ENCODE measurements around the gene LCN2. TPM values are rescaled to one million over a fixed set of nuclear protein-coding genes. Genes with fewer than 3 reads are reported as not detected.

The LCN2 gene
- total RNA-seq, 2 donors from 2014 or later: 0.38 TPM; not detected in 1

DNA sequence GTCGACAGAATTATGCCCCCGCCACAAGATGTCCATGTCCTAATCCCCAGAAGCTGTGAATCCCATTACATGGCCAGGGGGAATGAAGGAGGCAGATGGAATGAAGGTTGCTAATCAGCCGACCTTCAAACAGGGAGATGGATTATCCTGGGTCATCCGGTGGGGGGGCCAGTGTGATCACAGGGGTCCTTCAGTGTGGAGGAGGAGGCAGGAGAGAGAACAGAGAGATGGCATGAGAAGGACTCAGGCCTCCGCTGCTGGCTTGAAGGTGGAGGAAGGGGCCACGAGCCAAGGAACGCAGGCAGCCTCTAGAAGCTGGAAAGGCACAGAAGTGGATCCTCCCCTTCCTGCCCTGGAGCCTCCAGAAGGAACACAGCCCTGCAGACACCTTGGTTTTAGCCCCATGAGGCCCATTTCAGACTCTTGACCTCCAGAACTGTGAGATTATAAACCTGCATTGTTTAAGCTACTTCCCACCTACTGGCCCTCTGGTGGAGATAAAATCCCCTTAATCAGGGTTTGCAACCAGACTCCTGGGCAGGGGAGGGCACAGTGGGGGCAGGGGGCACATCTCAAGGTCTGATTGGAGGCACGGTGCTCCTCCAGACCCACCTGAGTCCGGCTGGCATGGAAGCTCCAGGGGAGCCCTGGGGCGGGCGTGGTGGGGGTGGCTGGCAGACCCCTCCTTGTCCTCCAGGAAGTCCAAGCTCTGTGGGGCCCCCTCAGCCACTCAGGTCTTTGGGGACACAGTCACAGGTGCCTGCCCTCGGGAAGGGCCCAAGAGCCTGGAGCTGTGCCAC is 35.5 kb upstream of the LCN2 start:
- intact Hi-C loops (cut with DNase I): loop anchor here in 1 of 2 donors (10.0 kb wide), 1 partner anchor 169 kb away; no protein-coding TSS in a partner anchor
- ATAC-seq (no peak), DNase-seq (no peak)

DNA sequence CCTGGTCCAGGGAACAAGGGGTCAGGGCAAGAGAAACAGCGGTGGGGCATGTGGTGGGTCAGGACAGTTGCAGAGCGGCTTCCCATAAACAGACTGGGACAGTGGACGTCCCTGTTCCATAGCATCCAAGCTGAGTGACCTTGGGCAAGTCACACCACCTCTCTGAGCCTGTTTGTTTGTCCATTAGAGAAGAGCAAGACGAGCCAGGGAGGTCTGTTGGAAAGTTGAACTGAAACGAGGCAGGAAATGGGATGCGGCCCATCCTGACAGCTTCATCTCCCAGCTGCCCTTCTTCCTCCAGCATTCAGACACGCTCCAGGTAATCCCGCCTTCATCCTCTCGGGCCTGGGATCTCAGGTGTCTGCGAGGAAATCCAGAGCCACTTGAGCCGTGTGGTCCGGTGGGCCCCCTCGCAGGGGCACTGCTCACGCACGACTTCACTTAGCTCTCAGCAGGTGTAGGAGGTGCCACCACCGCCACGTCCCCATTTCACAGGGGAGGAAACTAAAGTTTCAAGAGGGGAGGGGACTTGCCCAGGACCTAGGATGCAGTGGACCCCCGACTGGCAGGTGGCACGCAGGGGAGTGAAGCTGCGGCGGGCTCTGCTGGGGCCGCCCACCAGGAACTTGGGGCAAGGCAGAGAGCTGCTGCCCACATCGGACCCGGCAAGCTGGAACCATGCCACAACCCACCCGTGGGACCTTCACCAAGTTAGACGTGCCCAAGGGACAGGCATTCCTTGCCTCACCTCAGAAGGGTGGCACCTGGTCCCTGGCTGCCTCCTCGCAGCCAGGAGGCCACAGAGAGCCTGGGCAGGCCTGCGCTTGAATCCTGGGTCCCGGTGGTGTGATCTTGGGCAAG is 34.7 kb upstream of the LCN2 start:
- intact Hi-C loops (cut with DNase I): loop anchor here (5.0 to 10.0 kb wide), 2 partner anchors 32 to 170 kb away; no protein-coding TSS in a partner anchor
- no peak for ATAC-seq
- no peak for DNase-seq

DNA sequence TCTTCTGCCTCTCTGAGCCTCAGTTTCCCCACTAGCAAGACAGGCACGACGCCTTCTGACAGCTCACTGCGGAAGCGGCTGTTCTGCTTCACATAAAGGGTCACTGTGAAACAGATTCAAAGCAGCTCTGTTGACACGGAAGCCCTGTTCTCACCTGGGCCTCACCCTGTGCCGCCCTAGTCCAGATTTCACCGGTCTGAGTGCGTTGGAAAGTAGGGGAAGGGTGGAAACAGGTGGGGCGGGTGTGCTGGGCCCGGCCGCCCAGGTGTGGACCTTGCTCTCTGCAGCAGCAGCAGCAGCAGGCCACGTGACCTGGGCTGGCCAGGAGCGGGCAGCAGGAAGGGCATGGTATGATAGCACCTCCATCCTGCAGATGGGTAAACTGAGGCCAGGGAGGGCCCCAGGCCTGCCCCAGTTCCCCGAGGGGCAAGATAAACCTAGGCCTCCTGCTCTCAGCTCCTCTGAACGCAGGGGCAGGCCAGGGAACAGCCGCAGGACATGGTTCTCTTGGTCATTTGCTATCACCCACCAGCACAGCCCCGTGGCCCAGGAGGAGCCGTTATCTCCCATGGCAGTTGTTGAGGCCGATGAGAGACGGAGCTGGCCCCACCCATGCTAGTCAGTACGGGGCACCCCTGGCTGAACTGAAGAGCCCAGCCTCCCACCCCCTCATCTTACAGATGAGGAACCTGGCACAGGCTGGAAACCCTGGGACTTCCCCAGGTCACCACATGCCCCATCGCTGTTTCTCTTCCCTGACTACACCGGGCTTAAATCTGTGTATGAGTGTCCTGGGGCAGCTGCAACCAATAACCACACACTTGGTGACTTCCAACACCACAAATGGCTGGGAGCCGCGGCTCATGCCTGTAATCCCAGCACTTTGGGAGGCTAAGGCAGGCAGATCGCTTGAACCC is 33.8 kb upstream of the LCN2 start:
- DNase-seq: no peak
- no peak for ATAC-seq
- intact Hi-C loops (cut with DNase I): loop anchor here (2.0 to 10.0 kb wide), 3 partner anchors 33 to 173 kb away; no protein-coding TSS in a partner anchor

DNA sequence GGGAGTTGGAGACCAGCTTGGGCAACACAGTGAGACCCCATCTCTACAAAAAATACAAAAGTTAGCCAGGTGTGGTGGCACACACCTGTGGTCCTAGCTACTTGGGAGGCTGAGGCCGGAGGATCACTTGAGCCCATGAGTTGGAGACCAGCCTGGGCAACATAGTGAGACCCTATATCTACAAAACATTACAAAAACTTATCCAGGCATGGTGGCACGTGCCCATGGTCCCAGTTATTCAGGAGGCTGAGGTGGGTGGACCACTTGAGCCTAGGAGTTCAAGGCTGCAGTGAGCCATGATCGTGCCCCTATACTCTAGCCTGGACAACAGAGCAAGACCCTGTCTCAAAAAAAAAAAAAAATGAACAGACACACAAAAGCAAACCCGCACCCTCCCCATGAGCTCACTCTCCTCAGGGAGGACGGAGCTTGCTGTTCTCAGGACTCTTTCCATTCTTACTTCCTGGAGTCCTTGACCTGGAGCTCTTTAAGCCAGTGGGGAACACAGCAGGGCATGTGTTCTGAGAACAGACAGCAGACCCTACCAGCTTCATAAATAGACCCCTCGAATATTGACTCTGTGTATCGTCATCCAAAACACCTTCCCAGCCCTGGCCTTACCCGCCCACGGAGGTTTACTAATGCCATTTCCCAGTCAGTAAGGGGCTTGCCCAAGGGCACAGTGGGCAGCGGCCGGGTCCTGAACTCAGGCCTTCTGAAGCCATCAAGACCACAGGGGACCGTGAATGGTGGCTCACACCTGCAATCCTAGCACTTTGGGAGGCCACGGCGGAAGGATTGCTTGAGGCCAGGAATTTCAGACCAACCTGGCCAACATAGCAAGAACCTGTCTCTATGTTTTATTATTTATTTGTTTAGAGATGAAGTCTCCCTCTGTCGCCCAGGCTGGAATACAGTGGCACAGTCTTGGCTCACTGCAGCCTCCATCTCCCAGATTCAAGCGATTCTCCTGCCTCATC is 32.9 kb upstream of the LCN2 start:
- DNase-seq: no peak
- no peak for ATAC-seq
- intact Hi-C loops (cut with DNase I): loop anchor here (2.0 to 10.0 kb wide), 3 partner anchors 34 to 174 kb away; no protein-coding TSS in a partner anchor

DNA sequence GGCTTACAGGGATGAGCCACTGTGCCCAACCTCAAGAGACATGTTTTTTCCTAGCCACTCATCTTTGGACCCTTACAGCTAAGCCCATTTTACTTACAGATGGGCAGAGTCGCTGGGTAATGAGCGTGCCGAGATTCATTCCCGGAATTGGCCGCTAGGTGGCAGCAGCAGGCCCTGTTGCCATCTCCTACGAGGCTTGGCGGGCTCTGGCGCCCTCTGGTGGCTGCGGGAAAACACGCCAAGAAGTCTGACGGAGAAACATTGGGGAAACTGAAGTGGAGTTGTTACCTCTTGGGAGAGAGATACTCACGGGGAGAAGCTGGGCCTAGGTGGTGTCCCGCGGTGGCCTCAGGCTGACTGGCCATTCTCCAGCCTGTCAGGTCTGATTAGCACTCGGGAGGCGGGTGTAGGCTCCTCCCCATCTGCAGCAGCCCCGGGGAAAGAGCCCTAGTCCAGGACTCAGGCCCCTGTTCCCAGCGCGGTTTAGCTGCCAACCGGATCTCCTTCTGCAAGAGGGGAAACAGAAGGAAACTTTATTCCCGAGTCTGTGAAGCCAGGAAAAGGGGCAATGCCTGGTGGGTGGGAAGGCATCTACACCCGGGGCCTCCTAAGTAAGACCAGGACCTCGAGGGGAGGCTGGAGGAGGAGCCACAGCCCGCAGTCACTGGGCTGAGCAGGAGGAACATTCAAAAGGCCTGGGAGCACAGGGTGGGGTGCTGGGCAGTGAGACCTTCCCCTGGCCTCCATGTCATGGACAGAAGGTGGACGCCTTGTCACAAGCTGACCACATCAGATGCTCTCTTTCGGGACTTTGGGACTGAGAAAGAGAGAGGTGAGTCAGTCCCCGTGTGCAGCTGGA is 31.4 kb upstream of the LCN2 start:
- peak; percentile 61 to 72 for ATAC-seq
- DNase-seq: peak; percentile 94
- intact Hi-C loops (cut with DNase I): loop anchor here (2.0 to 10.0 kb wide), 3 partner anchors 36 to 175 kb away; no protein-coding TSS in a partner anchor

DNA sequence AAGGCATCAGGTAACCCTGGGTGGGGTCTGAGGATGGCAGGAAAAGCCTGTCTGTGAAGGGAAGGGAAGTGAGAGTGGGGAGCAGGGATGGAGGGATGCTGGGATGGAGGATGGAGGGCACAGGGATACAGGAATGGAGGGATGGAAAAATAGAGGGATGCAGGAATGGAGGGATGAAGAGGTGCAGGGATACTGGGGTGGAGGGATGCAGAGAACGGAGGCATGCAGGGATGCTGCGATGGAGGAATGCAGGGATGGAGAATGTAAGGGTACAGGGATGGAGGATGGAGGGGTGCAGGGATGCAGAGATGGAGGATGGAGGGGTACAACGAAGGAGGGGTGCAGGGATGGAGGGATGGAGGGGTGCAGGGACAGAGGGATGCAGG is 30.8 kb upstream of the LCN2 start:
- intact Hi-C loops (cut with DNase I): loop anchor here (5.0 to 10.0 kb wide), 2 partner anchors 36 to 174 kb away; no protein-coding TSS in a partner anchor
- no peak for DNase-seq
- ATAC-seq: no peak

DNA sequence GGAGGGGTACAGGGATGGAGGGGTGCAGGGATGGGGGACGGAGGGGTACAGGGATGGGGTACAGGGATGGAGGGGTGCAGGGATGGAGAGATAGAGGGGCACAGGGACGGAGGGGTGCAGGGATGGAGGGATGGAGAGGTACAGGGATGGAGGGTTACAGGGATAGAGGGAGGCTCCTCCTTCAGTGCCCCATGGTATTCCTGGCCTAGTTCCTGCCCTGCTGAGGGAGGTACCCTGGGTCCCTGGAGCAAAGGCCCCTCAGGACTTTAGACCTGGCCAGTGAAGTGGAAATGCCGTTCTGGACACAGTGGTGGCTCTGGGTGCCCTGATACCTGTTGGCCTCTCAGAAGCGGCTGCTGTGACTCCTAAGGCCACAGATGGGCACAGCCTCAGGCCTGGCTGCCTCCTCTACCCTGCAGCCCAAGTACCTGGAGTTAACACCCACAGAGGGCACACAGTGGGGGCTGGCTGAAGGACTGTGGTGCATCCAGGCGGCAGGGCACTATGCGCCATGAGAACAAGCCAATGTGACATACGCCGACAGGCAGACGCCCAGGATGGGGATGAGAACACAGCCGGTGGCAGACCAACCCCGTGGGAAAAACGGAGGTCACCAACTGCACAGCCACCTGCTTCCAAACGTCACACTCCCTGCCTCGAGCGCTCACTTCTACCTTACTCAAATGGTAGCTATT is 30.1 kb upstream of the LCN2 start:
- intact Hi-C loops (cut with DNase I): loop anchor here (5.0 to 10.0 kb wide), 2 partner anchors 37 to 174 kb away; no protein-coding TSS in a partner anchor
- DNase-seq (no peak), ATAC-seq (no peak)

DNA sequence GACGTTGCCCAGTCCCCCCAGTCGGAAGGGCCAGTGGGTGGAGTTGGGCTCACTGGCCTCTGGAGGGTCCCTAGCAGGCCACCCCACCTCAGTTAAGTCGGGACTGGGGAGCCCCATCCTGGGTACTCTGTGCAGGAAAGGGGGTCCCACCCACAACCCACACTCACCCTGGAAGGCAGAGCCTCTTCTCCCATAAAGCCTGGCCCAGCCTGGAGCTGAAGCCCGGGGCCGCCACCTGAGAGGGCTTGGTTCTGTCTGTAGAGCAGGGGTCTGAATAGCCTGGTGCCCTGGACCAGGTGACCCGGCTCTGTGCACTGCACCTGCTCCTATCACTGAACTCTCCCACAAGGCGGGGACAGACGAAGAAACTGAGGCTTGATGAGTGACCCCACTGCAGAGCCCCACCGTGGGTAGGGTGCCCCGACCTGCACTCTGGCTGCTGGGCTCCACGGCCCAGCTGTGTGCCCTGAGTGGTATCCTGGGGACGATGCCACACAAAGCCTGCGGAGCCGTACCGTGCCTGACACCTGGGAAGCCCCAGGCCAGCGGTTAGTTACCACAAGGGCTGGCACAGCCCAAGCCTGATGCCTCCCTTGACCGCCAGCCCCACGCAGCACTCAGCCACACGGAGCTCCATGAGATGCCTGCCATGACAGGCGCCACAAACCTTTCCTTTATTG is 29.1 kb upstream of the LCN2 start:
- no peak for ATAC-seq

DNA sequence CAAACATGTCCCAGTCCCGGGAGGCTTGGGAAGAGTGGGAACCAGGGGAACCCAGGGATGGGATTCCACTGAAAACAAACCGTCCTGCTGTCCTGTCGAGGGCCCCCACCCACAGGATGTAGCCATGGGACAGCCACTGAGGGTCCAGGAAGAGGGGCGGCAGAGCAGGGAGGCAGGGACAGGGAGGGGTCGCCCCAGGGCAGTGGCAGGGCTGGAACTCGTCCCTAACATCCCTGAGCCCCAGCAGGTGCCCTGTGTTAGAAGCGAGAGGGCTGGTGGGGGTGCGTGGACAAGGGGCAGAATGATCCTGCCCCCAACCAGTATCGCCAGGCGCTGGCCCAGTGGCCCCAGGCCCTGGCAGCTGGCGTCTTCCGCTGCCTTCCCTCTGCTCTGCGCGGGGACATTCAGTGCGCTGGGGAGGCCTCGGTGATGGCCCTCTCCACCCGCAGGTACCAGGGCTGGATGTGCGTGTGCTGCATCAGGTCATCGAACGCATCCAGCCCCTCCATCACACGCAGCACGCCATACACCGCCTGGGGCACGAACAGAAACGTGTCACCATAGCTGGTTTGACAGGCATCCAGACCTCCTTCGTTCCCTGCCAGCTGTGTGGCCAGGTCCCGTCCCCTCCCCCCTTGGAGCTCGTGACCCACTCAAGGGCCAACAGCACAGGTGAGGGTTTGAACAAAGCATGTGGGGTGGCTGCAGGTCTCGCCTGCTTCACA is 28.4 kb upstream of the LCN2 start:
- intact Hi-C loops (cut with DNase I): no loop called here
- DNase-seq (no peak), ATAC-seq (no peak)

More for the DNA sequence above, 29.1 kb upstream of the LCN2 start:
- intact Hi-C loops (cut with DNase I): no loop called here
- DNase-seq: no peak

DNA sequence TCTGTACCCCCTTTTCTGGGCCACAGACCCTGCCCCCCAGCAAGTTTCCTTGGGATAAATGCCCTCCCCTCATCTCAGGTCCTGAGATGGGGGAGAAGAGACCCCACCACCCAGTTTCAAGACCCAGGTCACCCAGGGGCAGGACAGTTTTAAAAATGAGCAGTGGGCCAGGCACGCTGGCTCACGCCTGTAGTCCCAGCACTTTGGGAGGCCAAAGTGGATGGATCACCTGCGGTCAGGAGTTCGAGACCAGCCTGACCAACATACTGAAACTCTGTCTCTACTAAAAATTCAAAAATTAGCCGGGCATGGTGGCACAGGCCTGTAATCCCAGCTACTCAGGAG is 27.8 kb upstream of the LCN2 start:
- intact Hi-C loops (cut with DNase I): no loop called here
- ATAC-seq (no peak), DNase-seq (no peak)

DNA sequence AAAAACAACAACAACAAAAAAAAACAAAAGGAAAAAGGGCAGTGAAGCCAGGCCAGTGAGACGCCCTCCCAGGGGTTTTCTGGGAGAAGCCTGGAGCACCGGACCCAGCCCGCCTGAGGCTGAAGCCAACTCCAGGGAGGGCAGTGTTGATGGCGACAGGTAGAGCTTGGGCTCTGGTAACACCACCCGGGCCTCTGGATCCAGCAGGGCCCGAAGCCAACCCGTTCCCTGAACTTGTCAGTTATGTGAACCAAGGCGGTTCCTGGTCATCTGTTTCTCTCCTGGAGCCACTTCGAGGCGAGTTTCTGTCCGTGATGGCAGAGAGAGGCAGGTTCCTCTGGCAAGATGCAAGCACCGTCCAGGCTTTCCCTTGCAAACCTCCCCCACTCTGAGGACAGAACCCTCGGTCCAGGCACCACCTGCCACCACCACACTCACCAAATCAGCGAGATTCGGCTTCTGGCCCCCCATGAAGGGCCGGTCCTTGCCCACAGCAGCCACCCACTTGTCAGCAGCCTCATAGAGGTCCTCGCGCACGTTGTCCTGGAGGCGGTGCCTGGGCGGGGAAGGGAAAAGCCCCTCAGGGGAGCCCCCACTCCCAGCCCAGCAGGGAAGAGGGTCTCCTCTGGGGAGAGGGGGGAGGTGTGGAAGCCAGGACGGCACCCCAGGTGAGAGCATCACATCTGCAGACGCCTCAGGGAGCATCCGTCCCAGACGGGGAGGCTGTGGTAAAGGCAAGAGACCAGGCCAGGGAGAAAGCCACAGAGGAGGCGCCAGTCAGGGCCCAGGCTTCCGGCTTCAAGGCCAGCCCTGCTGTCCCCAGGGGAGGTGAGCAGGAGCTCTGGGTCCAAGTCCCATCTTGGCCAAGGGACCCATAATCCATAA is 27.1 kb upstream of the LCN2 start:
- ATAC-seq (no peak), DNase-seq (peak; percentile 20)
- intact Hi-C loops (cut with DNase I): no loop called here

DNA sequence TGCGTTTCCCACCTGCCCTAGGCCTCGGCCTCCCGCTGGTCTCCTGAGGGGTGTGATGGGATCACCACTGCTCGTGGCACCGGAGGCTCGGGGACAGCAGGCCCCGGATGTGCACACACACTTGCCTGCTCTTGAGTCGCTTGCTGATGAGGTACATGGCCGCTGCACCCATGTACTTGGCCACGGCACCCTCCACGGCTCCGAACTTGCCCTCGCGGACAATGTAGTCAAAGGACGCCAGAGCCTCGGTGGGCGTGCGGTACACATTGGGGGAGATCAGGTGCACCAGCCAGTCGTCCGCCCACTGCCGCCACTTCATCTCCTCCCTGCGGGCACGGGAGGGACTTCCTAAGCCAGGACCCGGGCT is 26.5 kb upstream of the LCN2 start:
- intact Hi-C loops (cut with DNase I): no loop called here
- peak; percentile 20 for DNase-seq
- no peak for ATAC-seq

DNA sequence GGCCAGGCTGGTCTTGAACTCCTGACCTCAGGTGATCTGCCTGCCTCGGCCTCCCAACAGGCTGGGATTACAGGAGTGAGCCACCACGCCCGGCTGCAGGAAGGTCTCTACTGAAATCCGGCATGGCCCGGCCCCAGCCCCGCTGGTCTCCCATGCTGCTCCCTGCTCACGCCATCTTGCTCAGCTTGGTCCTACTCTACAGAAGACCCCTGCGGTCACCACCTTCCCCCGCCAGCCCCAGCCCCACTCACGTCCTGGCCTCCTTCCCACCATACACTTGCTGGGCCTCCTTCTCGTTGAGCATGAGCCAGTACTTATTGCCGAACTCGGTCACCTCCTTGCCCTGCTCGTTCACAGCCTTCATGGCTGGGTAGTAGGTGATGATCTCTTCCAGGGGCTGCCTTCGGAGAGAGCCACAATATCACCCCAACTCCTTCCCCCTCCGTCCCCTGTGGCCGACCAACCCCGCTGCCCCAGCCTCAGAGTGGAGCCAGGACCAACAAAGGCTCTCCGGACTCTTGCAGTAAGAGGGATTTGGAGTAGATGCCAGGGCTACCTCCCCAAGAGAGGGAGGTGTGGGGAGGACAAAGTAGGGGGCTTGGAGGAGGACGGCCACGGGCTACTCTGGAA is 25.7 kb upstream of the LCN2 start:
- DNase-seq: peak; percentile 10
- intact Hi-C loops (cut with DNase I): no loop called here
- no peak for ATAC-seq

DNA sequence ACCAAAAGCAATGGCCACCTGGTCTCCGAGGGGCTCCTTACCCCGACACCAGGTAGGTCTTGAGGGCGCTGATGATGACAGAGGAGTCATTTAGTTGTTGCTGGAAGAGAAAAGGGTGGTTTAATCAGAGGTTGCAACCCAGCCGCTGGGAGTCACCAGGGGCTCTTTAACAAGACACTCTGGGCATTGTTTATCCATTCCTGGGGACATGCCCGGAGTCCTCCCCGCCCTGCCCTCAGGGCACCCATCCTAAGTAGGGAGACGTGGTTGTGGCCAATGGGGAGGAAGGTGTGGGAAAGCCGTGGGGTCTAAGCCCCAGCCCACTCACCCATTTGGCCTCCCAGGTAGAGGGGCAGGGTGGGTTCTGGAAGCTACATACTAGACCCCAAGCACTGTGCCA is 24.8 kb upstream of the LCN2 start:
- intact Hi-C loops (cut with DNase I): no loop called here
- DNase-seq (peak; percentile 16), ATAC-seq (no peak)

Measured in left cardiac atrium (tissue), 4 donors.